Measurements from ENCODE around the gene PTCD2.

The PTCD2 gene

GRCh38 chr5:72368271-72368670 lies 48.1 kb downstream of the PTCD2 start:
- WGBS, result 100% methylated on average over 1 of the region's 1 CpG
- Histone ChIP-seq H3K9me3 (ENCODE audit: insufficient read depth, low read depth, low read length) (no peaks in the 10 kb centered on the region), H3K27me3 (ENCODE audit: insufficient read depth, low read length) (no peaks in the 10 kb centered on the region), H3K4me1 (ENCODE audit: insufficient read depth, low read length) (peaks cover 24% of the 10 kb centered on the region), H3K9ac (ENCODE audit: low read depth, low read length) (no peak overlapping the region), H3K4me3 (ENCODE audit: low read length) (no peak overlapping the region), H3K36me3 (ENCODE audit: insufficient read depth, low read length) (no peaks in the 10 kb centered on the region), H3K27ac (ENCODE audit: low read depth, low read length) (no peak overlapping the region)

DNA sequence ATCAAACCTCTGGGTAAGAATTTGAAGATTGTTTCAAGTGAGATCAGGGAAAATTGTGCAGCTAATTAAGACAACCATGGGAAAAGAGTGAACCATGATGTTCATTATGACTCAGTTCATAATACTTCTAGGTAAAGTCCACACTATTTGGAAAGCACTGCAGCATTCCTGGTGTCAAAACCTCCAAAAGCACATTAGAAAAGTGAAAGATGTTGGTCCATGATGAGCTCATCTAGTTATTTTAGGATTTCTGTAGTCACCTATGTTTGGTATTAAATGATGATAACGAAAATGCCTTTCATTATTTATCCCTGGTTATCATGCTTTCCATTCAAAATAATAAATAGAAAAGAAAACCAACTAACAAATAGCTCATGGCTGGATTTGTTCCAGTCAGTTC lies 49.1 kb downstream of the PTCD2 start:
- peaks cover 14% of the 10 kb centered on the region for H3K4me1 ChIP-seq (ENCODE audit: insufficient read depth, low read length)
- H3K27me3 ChIP-seq (ENCODE audit: insufficient read depth, low read length), result no peaks in the 10 kb centered on the region
- no CpG with 5 or more reads among the region's 1 CpG for WGBS
- no peak overlapping the region for H3K9ac ChIP-seq (ENCODE audit: low read depth, low read length)
- H3K9me3 ChIP-seq (ENCODE audit: insufficient read depth, low read depth, low read length), result no peaks in the 10 kb centered on the region
- no peak overlapping the region for H3K4me3 ChIP-seq (ENCODE audit: low read length)
- no peaks in the 10 kb centered on the region for H3K36me3 ChIP-seq (ENCODE audit: insufficient read depth, low read length)
- no peak overlapping the region for H3K27ac ChIP-seq (ENCODE audit: low read depth, low read length)

DNA sequence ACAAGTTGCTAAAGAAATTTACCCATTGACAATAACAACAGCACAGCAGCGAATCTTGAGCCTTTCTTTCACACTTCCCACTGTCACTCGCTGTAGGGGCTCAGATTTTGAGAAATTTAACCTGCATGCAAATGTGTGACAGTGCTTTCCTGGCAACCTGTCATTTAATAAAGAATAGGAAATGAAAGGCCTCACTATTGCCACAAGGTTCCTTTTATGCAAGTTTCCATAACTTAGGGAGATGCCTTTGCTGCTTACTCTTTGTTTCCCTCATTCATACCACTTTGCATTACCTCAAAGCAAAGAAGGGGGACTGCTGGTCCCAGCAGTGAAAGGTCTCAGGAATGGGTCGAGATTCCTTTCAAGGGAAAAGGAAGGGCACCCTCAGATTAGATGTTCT lies 49.5 kb downstream of the PTCD2 start:
- no peaks in the 10 kb centered on the region for H3K9me3 ChIP-seq (ENCODE audit: insufficient read depth, low read depth, low read length)
- WGBS, result 75% methylated on average over 3 of the region's 3 CpGs
- H3K27me3 ChIP-seq (ENCODE audit: insufficient read depth, low read length), result no peaks in the 10 kb centered on the region
- H3K27ac ChIP-seq (ENCODE audit: low read depth, low read length), result no peak overlapping the region
- H3K4me3 ChIP-seq (ENCODE audit: low read length), result no peak overlapping the region
- no peak overlapping the region for H3K9ac ChIP-seq (ENCODE audit: low read depth, low read length)
- peaks cover 14% of the 10 kb centered on the region for H3K4me1 ChIP-seq (ENCODE audit: insufficient read depth, low read length)
- H3K36me3 ChIP-seq (ENCODE audit: insufficient read depth, low read length), result no peaks in the 10 kb centered on the region

DNA sequence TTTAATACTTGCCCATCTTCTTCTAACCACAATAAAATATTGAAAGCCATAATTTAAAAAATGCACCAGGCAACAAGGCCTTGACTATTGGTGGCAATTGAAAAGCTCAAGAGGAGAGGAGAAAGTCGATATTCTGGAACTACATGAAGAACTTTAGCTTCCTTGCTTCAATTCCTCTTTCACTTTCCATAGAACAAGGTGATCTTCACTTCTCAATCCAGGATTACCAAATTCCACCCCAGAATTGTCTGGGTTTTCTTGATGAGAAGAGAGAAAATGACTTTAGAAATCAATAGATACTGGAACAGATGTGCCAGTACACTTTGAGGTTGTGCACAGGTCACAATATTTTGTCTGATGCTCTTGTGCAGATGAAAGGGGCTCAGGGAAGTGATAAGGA lies 52.2 kb downstream of the PTCD2 start:
- H3K36me3 ChIP-seq (ENCODE audit: insufficient read depth, low read length), result no peaks in the 10 kb centered on the region
- H3K27me3 ChIP-seq (ENCODE audit: insufficient read depth, low read length), result no peaks in the 10 kb centered on the region
- 100% methylated on average over 1 of the region's 1 CpG for WGBS
- no peak overlapping the region for H3K27ac ChIP-seq (ENCODE audit: low read depth, low read length)
- no peaks in the 10 kb centered on the region for H3K9me3 ChIP-seq (ENCODE audit: insufficient read depth, low read depth, low read length)
- H3K4me1 ChIP-seq (ENCODE audit: insufficient read depth, low read length), result peaks cover 10% of the 10 kb centered on the region
- no peak overlapping the region for H3K9ac ChIP-seq (ENCODE audit: low read depth, low read length)
- no peak overlapping the region for H3K4me3 ChIP-seq (ENCODE audit: low read length)

GRCh38 chr5:72372923-72373322 lies 52.8 kb downstream of the PTCD2 start:
- peaks cover 10% of the 10 kb centered on the region for H3K4me1 ChIP-seq (ENCODE audit: insufficient read depth, low read length)
- no peaks in the 10 kb centered on the region for H3K36me3 ChIP-seq (ENCODE audit: insufficient read depth, low read length)
- H3K4me3 ChIP-seq (ENCODE audit: low read length), result no peak overlapping the region
- no peak overlapping the region for H3K9ac ChIP-seq (ENCODE audit: low read depth, low read length)
- WGBS, result 94% methylated on average over 4 of the region's 4 CpGs
- no peaks in the 10 kb centered on the region for H3K27me3 ChIP-seq (ENCODE audit: insufficient read depth, low read length)
- no peaks in the 10 kb centered on the region for H3K9me3 ChIP-seq (ENCODE audit: insufficient read depth, low read depth, low read length)
- no peak overlapping the region for H3K27ac ChIP-seq (ENCODE audit: low read depth, low read length)

- Histone ChIP-seq H3K27ac (ENCODE audit: low read depth, low read length) (no peak overlapping the region), H3K4me3 (ENCODE audit: low read length) (no peak overlapping the region), H3K9me3 (ENCODE audit: insufficient read depth, low read depth, low read length) (no peaks in the 10 kb centered on the region), H3K9ac (ENCODE audit: low read depth, low read length) (no peak overlapping the region), H3K36me3 (ENCODE audit: insufficient read depth, low read length) (no peaks in the 10 kb centered on the region), H3K4me1 (ENCODE audit: insufficient read depth, low read length) (peaks cover 2% of the 10 kb centered on the region; the same call in 1 of the 2 replicates), H3K27me3 (ENCODE audit: insufficient read depth, low read length) (no peaks in the 10 kb centered on the region)
- 100% methylated on average over 3 of the region's 3 CpGs for WGBS
Measured at GRCh38 chr5:72374844-72375243, 54.7 kb downstream of the PTCD2 start.

GRCh38 chr5:72376381-72376780 lies 56.2 kb downstream of the PTCD2 start:
- no peaks in the 10 kb centered on the region for H3K36me3 ChIP-seq (ENCODE audit: insufficient read depth, low read length)
- no peaks in the 10 kb centered on the region for H3K4me1 ChIP-seq (ENCODE audit: insufficient read depth, low read length)
- H3K4me3 ChIP-seq (ENCODE audit: low read length), result no peak overlapping the region
- H3K9me3 ChIP-seq (ENCODE audit: insufficient read depth, low read depth, low read length), result no peaks in the 10 kb centered on the region
- no peak overlapping the region for H3K9ac ChIP-seq (ENCODE audit: low read depth, low read length)
- no peak overlapping the region for H3K27ac ChIP-seq (ENCODE audit: low read depth, low read length)
- no peaks in the 10 kb centered on the region for H3K27me3 ChIP-seq (ENCODE audit: insufficient read depth, low read length)

GRCh38 chr5:72377910-72378638 lies 57.9 kb downstream of the PTCD2 start:
- no peaks in the 10 kb centered on the region for H3K27me3 ChIP-seq (ENCODE audit: insufficient read depth, low read length)
- no peaks in the 10 kb centered on the region for H3K4me1 ChIP-seq (ENCODE audit: insufficient read depth, low read length)
- no peak overlapping the region for H3K9ac ChIP-seq (ENCODE audit: low read depth, low read length)
- no peaks in the 10 kb centered on the region for H3K9me3 ChIP-seq (ENCODE audit: insufficient read depth, low read depth, low read length)
- no peak overlapping the region for H3K27ac ChIP-seq (ENCODE audit: low read depth, low read length)
- no peaks in the 10 kb centered on the region for H3K36me3 ChIP-seq (ENCODE audit: insufficient read depth, low read length)
- no peak overlapping the region for H3K4me3 ChIP-seq (ENCODE audit: low read length)
- 85% methylated on average over 4 of the region's 4 CpGs for WGBS

DNA sequence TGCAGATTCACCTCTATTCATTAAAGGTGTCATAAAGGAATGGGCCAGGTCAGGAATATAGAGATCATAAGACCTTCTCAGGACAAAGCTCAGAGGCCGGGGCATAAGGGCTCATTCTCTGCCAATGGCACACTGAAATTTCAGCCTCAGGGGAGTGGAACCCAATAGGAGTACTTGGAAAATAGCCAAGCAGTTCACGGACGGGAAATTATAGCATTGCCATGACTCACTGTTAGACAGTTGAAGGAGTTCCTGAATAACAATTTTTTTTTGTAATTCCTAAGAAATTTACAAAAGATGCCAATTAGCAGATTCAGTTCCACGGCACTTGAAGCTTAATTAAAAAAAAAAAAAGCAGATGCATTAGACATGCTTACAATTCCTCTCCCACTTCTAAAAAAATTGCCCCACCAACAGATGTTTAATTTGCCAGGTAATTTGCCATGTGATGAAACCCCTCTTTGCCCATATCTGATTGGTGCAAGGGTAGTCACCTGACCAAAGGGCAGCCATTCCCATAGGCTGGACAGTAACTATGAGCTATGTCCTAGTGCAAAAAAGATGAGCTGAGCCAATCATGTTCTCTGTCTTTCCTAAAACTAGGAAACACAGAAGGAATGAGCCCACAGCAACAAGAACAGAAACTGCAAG lies 58.6 kb downstream of the PTCD2 start:
- Histone ChIP-seq H3K9me3 (ENCODE audit: insufficient read depth, low read depth, low read length) (no peaks in the 10 kb centered on the region), H3K9ac (ENCODE audit: low read depth, low read length) (no peak overlapping the region), H3K36me3 (ENCODE audit: insufficient read depth, low read length) (no peaks in the 10 kb centered on the region), H3K27me3 (ENCODE audit: insufficient read depth, low read length) (no peaks in the 10 kb centered on the region), H3K27ac (ENCODE audit: low read depth, low read length) (no peak overlapping the region), H3K4me1 (ENCODE audit: insufficient read depth, low read length) (no peaks in the 10 kb centered on the region), H3K4me3 (ENCODE audit: low read length) (no peak overlapping the region)
- WGBS, result 96% methylated on average over 4 of the region's 4 CpGs

DNA sequence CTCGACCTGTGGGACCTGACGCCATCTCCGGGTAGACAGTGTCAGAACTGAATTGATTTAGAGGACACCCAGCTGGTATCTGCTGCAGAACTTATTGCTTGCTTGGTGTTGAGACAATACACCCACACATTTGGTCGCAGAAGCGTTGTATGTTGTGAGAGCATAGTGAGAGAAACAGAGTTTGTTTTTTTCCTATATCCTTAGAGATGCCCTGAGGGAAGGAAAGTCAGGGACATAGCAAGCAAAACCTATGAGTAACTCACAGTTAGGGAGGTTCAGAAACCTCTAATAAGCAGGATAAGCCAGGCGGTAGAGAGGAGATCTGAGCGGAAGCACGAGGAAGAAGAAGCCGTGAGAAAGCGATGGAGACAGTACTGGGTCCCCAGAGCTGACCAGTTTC lies 59.8 kb downstream of the PTCD2 start:
- H3K4me3 ChIP-seq (ENCODE audit: low read length), result no peak overlapping the region
- no peaks in the 10 kb centered on the region for H3K27me3 ChIP-seq (ENCODE audit: insufficient read depth, low read length)
- H3K9me3 ChIP-seq (ENCODE audit: insufficient read depth, low read depth, low read length), result no peaks in the 10 kb centered on the region
- H3K4me1 ChIP-seq (ENCODE audit: insufficient read depth, low read length), result no peaks in the 10 kb centered on the region
- no peaks in the 10 kb centered on the region for H3K36me3 ChIP-seq (ENCODE audit: insufficient read depth, low read length)
- WGBS, result 91% methylated on average over 10 of the region's 10 CpGs
- no peak overlapping the region for H3K9ac ChIP-seq (ENCODE audit: low read depth, low read length)
- no peak overlapping the region for H3K27ac ChIP-seq (ENCODE audit: low read depth, low read length)

GRCh38 chr5:72380492-72381274 lies 60.5 kb downstream of the PTCD2 start:
- no peaks in the 10 kb centered on the region for H3K27me3 ChIP-seq (ENCODE audit: insufficient read depth, low read length)
- H3K9ac ChIP-seq (ENCODE audit: low read depth, low read length), result no peak overlapping the region
- no peak overlapping the region for H3K4me3 ChIP-seq (ENCODE audit: low read length)
- no peak overlapping the region for H3K27ac ChIP-seq (ENCODE audit: low read depth, low read length)
- H3K9me3 ChIP-seq (ENCODE audit: insufficient read depth, low read depth, low read length), result no peaks in the 10 kb centered on the region
- no peaks in the 10 kb centered on the region for H3K4me1 ChIP-seq (ENCODE audit: insufficient read depth, low read length)
- 92% methylated on average over 7 of the region's 7 CpGs for WGBS
- no peaks in the 10 kb centered on the region for H3K36me3 ChIP-seq (ENCODE audit: insufficient read depth, low read length)

All from HUES64 (cell line).